ENCODE results near the gene CALHM3.

CALHM3 gene

GRCh38 chr10:103449208-103450144 lies 29.6 kb downstream of the CALHM3 start:
- no peak for DNase-seq

- no peak for DNase-seq
Observed at GRCh38 chr10:103448746-103449145, 30.3 kb downstream of the CALHM3 start.

GRCh38 chr10:103447187-103447586 lies 31.9 kb downstream of the CALHM3 start:
- no peak for DNase-seq

GRCh38 chr10:103445767-103446567 lies 33.1 kb downstream of the CALHM3 start:
- no peak for DNase-seq

- DNase-seq, result no peak
Observed at GRCh38 chr10:103445366-103445765, 33.7 kb downstream of the CALHM3 start.

- no peak for DNase-seq
Observed at GRCh38 chr10:103444478-103444877, 34.6 kb downstream of the CALHM3 start.

- no peak for DNase-seq
Observed at GRCh38 chr10:103443475-103444185, 35.4 kb downstream of the CALHM3 start.

GRCh38 chr10:103442031-103442461 lies 37.0 kb downstream of the CALHM3 start:
- DNase-seq, result no peak

- DNase-seq, result no peak
Observed at GRCh38 chr10:103441611-103442010, 37.4 kb downstream of the CALHM3 start.

GRCh38 chr10:103441206-103441605 lies 37.8 kb downstream of the CALHM3 start:
- no peak for DNase-seq

GRCh38 chr10:103440416-103440815 lies 38.6 kb downstream of the CALHM3 start:
- no peak for DNase-seq

- no peak for DNase-seq
Observed at GRCh38 chr10:103439776-103440175, 39.3 kb downstream of the CALHM3 start.

GRCh38 chr10:103433858-103434257 lies 45.2 kb downstream of the CALHM3 start:
- no peak for DNase-seq

- DNase-seq, result no peak
Observed at GRCh38 chr10:103431902-103432301, 47.1 kb downstream of the CALHM3 start.

- DNase-seq, result no peak
Observed at GRCh38 chr10:103429647-103430046, 49.4 kb downstream of the CALHM3 start.

GRCh38 chr10:103428989-103429643 lies 49.9 kb downstream of the CALHM3 start:
- no peak for DNase-seq

- DNase-seq, result no peak
Observed at GRCh38 chr10:103427866-103428265, 51.2 kb downstream of the CALHM3 start.

GRCh38 chr10:103423748-103424147 lies 55.3 kb downstream of the CALHM3 start:
- DNase-seq, result no peak

Measured in activated gamma-delta T cell treated with Interleukin-2 at 50 U/mL for 16 hours (primary cell).